GM18870 (cell line): ENCODE results near the gene FAM171A2.
"Not testable (repeated sequence)": the region's sequence is repeated elsewhere in the genome, so short reads cannot be mapped to it uniquely, and the experiment has no call there.

Experiments used
- ATAC-seq: cut with Tn5 transposase; IDR thresholded peaks from one replicate; pipeline ENCODE4 v1.9.1; 2021; ENCODE audit warnings: moderate library complexity; ENCODE audit not compliant: unreplicated experiment

The FAM171A2 gene

GRCh38 chr17:44363613-44364159, at the start of gene FAM171A2:
FAM171A2 (minus strand) TSS chr17:44363853; CDS start chr17:44363714, 139 bp downstream.
- ATAC-seq: no peak

GRCh38 chr17:44409309-44410028, 45.8 kb upstream of the FAM171A2 start:
- no peak for ATAC-seq

- ATAC-seq: no peak
Observed at GRCh38 chr17:44408786-44409185, 45.1 kb upstream of the FAM171A2 start.

- ATAC-seq: no peak
Observed at GRCh38 chr17:44402564-44403172, 39.0 kb upstream of the FAM171A2 start.

GRCh38 chr17:44400226-44400847, 36.7 kb upstream of the FAM171A2 start:
- no peak for ATAC-seq

- ATAC-seq: no peak
Observed at GRCh38 chr17:44398692-44399691, 35.3 kb upstream of the FAM171A2 start.

- ATAC-seq: no peak
Observed at GRCh38 chr17:44397479-44398440, 34.1 kb upstream of the FAM171A2 start.

- no peak for ATAC-seq
Observed at GRCh38 chr17:44396946-44397345, 33.3 kb upstream of the FAM171A2 start.

- no peak for ATAC-seq
Observed at GRCh38 chr17:44394833-44395232, 31.2 kb upstream of the FAM171A2 start.

GRCh38 chr17:44394112-44394511, 30.5 kb upstream of the FAM171A2 start:
- ATAC-seq: not testable (repeated sequence)

GRCh38 chr17:44390250-44390870, 26.7 kb upstream of the FAM171A2 start:
- ATAC-seq: no peak

GRCh38 chr17:44389723-44390202, 26.1 kb upstream of the FAM171A2 start:
- no peak for ATAC-seq

- ATAC-seq: no peak
Observed at GRCh38 chr17:44389281-44389680, 25.6 kb upstream of the FAM171A2 start, which contains the start of gene ITGA2B. ITGA2B (minus strand) TSS chr17:44389649; CDS start chr17:44389473, 176 bp downstream.

GRCh38 chr17:44387804-44388203, 24.2 kb upstream of the FAM171A2 start:
- ATAC-seq: no peak

GRCh38 chr17:44386182-44386525, 22.5 kb upstream of the FAM171A2 start:
- no peak for ATAC-seq

- no peak for ATAC-seq
Observed at GRCh38 chr17:44385287-44386181, 21.9 kb upstream of the FAM171A2 start.

GRCh38 chr17:44384823-44385286, 21.2 kb upstream of the FAM171A2 start:
- no peak for ATAC-seq
